Measurements from ENCODE around the gene RNF212.

DNA sequence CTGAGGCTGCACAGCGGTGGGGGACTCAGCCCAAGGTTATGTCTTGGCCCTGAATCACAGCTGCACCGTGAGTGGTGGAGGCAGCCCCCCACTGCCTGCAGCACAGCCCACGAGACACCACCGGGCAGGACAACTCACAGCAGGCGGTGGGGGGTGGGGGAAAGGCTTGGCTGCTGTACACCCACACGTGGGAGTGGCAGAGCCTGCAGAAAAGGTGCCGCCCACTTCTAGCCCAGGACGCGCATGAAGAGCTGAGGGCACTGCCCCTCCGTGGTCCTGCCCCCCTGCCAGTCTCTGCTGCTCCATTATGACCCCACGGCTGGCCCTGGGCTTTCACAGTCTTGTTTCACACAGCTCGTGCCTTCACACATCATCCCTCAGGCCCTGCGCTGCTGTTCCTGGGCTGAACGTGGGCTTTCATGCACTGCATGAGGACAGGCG lies 61.1 kb downstream of the RNF212 start:
- TF ChIP-seq, protein P1, sequence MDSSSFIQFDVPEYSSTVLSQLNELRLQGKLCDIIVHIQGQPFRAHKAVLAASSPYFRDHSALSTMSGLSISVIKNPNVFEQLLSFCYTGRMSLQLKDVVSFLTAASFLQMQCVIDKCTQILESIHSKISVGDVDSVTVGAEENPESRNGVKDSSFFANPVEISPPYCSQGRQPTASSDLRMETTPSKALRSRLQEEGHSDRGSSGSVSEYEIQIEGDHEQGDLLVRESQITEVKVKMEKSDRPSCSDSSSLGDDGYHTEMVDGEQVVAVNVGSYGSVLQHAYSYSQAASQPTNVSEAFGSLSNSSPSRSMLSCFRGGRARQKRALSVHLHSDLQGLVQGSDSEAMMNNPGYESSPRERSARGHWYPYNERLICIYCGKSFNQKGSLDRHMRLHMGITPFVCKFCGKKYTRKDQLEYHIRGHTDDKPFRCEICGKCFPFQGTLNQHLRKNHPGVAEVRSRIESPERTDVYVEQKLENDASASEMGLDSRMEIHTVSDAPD (CRISPR knock-in tag; IDR thresholded peaks at IDR 0.05), result no peak
- no peak for TF ChIP-seq POLR2A (conservative IDR thresholded peaks at IDR 0.05)
- TF ChIP-seq ZBTB7A (IDR thresholded peaks at IDR 0.05; ENCODE audit: borderline replicate concordance, control insufficient read depth, low read depth, low read length), result no peak
- no peak for TF ChIP-seq EP300 (IDR thresholded peaks at IDR 0.05; ENCODE audit: low read length)
- TF ChIP-seq CBX5 (IDR thresholded peaks at IDR 0.05; ENCODE audit: borderline replicate concordance, low read depth), result no peak
- TF ChIP-seq, protein P2, sequence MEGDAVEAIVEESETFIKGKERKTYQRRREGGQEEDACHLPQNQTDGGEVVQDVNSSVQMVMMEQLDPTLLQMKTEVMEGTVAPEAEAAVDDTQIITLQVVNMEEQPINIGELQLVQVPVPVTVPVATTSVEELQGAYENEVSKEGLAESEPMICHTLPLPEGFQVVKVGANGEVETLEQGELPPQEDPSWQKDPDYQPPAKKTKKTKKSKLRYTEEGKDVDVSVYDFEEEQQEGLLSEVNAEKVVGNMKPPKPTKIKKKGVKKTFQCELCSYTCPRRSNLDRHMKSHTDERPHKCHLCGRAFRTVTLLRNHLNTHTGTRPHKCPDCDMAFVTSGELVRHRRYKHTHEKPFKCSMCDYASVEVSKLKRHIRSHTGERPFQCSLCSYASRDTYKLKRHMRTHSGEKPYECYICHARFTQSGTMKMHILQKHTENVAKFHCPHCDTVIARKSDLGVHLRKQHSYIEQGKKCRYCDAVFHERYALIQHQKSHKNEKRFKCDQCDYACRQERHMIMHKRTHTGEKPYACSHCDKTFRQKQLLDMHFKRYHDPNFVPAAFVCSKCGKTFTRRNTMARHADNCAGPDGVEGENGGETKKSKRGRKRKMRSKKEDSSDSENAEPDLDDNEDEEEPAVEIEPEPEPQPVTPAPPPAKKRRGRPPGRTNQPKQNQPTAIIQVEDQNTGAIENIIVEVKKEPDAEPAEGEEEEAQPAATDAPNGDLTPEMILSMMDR (IDR thresholded peaks at IDR 0.05 in 2 of 3, conservative IDR thresholded peaks at IDR 0.05 in 1 of 3; ENCODE audit: insufficient read depth in 2 of 3, low read depth in 1 of 3, low read length in 3 of 3), result no peak
- no peak for TF ChIP-seq DPF2 (IDR thresholded peaks at IDR 0.05)
- TF ChIP-seq SETDB1 (IDR thresholded peaks at IDR 0.05; ENCODE audit: low read length), result no peak
- no peak for TF ChIP-seq GATAD2A (IDR thresholded peaks at IDR 0.05)
- TF ChIP-seq RAD51 (IDR thresholded peaks at IDR 0.05; ENCODE audit: borderline replicate concordance, low read depth), result no peak
- TF ChIP-seq ESRRA (IDR thresholded peaks at IDR 0.05; ENCODE audit: borderline replicate concordance, low read depth), result no peak
- TF ChIP-seq, protein P3, sequence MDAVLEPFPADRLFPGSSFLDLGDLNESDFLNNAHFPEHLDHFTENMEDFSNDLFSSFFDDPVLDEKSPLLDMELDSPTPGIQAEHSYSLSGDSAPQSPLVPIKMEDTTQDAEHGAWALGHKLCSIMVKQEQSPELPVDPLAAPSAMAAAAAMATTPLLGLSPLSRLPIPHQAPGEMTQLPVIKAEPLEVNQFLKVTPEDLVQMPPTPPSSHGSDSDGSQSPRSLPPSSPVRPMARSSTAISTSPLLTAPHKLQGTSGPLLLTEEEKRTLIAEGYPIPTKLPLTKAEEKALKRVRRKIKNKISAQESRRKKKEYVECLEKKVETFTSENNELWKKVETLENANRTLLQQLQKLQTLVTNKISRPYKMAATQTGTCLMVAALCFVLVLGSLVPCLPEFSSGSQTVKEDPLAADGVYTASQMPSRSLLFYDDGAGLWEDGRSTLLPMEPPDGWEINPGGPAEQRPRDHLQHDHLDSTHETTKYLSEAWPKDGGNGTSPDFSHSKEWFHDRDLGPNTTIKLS (IDR thresholded peaks at IDR 0.05; ENCODE audit: borderline replicate concordance, low read depth), result no peak
- TF ChIP-seq STAG1 (CRISPR knock-in tag; IDR thresholded peaks at IDR 0.05; ENCODE audit: borderline replicate concordance), result no peak

Measured in K562 (cell line).